Neural progenitor cell (in vitro differentiated cells): ENCODE results near the gene CCDC174.

ENCODE experiments used
- EZH2 ChIP-seq: fragments of 200-600 bp; sonication (generic); IDR thresholded peaks from 2 replicates; pipeline ENCODE4 v1.6.1; 2017; ENCODE audit warnings: antibody characterized with exemption, mild to moderate bottlenecking, moderate library complexity
- TF ChIP-seq, protein P1 (sequence below): fragments of 200-600 bp; sonication (generic); IDR thresholded peaks from 2 replicates; pipeline ENCODE4 v1.5.1; 2017; ENCODE audit warnings: antibody characterized with exemption, mild to moderate bottlenecking

DNA sequence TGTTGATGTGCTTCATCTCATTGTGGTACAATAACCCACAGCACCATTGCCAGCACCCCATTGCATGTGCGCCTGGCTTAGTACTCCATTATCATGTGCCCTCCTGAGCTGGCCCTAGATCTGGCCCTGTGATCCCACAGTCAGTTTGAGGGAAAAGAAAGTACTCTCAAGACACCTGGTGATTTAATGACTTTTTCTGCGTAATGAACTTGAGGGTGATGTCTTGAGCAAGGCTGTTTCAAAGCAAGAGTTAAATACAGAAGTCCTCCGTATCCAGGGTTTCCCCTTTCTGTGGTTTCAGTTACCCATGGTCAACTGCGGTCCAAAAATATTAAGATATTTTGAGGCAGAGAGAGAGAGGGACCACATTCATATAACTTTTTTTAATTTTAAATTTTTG, 39.7 kb downstream of the CCDC174 start:
- TF ChIP-seq, protein P1, sequence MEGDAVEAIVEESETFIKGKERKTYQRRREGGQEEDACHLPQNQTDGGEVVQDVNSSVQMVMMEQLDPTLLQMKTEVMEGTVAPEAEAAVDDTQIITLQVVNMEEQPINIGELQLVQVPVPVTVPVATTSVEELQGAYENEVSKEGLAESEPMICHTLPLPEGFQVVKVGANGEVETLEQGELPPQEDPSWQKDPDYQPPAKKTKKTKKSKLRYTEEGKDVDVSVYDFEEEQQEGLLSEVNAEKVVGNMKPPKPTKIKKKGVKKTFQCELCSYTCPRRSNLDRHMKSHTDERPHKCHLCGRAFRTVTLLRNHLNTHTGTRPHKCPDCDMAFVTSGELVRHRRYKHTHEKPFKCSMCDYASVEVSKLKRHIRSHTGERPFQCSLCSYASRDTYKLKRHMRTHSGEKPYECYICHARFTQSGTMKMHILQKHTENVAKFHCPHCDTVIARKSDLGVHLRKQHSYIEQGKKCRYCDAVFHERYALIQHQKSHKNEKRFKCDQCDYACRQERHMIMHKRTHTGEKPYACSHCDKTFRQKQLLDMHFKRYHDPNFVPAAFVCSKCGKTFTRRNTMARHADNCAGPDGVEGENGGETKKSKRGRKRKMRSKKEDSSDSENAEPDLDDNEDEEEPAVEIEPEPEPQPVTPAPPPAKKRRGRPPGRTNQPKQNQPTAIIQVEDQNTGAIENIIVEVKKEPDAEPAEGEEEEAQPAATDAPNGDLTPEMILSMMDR: no peak
- TF ChIP-seq EZH2: no peak
